GM18526 (cell line): Measurements from ENCODE around the gene ACACB.

Experiments used
- POLR2A ChIP-seq: IDR thresholded peaks from 3 replicates; pipeline ENCODE4 v1.6.1; 2011; ENCODE audit not compliant: insufficient read length; ENCODE audit errors: extremely low read depth

ACACB gene

DNA sequence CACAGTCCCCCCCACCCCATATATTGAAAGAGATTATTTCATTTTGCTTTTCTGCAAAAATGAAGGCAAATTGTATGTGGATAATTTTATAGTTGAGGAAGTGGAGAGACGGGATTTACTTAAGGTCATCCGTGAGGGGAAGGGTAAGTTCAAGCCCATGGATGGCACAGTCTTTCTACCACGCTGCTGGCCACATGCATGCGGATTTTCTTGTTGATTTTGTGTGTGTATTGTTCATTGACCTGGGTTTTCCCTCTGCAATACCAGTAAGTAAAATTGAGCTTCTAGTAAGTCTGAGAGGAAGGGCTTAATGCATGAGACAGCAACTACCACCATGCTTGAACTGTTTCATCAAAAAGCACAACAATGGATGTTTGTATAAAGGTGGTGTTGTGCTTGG lies 35.1 kb downstream of the ACACB start:
- TF ChIP-seq POLR2A = no peak

- TF ChIP-seq POLR2A = no peak
Measured at GRCh38 chr12:109153821-109154441, 37.5 kb downstream of the ACACB start.

DNA sequence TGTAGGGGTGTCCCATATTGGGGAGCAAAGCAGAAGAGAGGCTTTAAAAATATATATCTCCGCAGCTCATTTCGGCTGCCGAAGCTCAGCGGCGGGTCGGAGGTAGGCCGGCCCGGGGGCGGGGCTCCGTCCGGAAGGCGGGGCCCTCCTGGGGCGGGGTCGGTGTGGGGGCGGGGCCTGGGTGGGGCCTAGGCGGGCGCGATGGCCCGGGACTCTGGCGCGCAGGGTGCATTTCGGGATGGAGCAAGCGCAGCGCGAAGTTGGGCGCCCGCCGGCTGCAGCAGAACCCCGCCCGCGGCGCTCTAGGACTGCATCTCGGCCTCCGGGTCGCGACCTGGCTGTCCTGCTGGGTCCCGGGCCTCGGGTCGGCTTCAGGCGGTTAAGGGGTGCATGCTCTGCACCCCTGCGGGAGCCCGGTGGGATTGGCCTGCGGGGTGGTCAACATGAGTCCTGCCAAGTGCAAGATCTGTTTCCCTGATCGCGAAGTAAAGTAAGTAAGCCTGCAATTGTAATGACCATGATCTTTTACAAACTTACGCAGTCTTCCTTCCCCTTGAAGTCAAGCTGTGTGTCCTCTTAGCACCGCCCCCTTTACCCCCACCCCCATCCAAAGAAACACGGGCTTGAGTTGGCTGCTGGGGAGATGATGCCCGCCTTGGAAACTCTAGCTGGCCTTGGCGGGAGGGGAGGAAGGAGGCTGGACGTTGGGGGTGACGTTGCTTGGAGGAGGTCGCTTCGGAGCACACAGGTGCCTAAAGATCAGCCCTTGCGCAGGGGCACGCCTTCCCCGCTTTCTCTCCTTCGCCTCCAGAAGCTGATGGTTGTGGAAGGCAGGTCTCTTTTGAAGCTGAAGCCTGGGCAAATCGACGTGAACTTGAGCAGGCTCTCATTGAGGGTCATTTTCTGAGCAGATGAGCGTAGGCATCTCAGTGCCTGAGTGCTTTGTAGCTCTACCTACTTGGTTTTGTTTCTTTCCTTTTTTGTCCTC lies 38.4 kb downstream of the ACACB start:
- TF ChIP-seq POLR2A = no peak

DNA sequence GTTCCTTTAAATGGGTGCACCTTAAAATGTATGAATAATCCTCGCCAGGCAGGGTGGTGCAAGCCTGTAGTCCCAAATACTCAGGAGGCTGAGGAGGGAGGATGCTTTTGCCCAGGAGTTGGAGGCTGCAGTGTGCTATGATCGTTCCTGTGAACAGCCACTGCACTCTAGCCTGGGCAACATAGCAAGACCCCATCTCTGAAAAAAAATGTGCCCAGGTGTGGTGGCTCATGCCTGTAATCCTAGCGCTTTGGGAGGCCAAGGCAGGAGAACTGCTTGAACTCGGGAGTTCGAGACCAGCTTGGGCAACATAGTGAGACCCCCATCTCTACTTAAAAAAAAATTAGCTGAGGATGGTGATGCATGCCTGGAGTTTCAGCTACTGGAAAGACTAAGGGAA lies 39.6 kb downstream of the ACACB start:
- TF ChIP-seq POLR2A = no peak

DNA sequence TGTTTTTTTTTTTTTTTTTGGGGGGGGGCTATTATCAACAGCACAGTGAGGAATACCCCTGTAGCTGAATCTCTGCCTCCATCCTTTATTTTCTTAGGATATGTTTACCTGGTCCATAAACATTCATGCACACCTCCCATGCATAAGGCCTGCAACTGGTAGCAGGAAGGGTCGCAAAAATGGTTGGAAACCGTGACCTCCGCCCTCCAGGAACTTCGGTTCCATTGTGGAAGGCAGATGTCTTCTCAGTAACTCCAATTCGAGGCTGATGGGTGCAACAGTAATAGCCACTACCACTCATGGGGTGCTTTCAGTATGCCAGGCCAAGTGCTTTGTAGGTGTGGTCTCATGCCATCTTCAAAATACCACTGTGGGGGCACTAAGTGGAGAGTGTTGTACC lies 40.2 kb downstream of the ACACB start:
- no peak for TF ChIP-seq POLR2A

- TF ChIP-seq POLR2A = no peak
Measured at GRCh38 chr12:109157986-109158385, 41.6 kb downstream of the ACACB start.

GRCh38 chr12:109160433-109160832 lies 44.0 kb downstream of the ACACB start:
- no peak for TF ChIP-seq POLR2A

GRCh38 chr12:109160873-109161272 lies 44.5 kb downstream of the ACACB start:
- no peak for TF ChIP-seq POLR2A

- no peak for TF ChIP-seq POLR2A
Measured at GRCh38 chr12:109162551-109162950, 46.2 kb downstream of the ACACB start.

GRCh38 chr12:109163167-109163566 lies 46.8 kb downstream of the ACACB start:
- TF ChIP-seq POLR2A = no peak

GRCh38 chr12:109165599-109165998 lies 49.2 kb downstream of the ACACB start:
- no peak for TF ChIP-seq POLR2A

GRCh38 chr12:109166371-109166770 lies 50.0 kb downstream of the ACACB start:
- TF ChIP-seq POLR2A = no peak

DNA sequence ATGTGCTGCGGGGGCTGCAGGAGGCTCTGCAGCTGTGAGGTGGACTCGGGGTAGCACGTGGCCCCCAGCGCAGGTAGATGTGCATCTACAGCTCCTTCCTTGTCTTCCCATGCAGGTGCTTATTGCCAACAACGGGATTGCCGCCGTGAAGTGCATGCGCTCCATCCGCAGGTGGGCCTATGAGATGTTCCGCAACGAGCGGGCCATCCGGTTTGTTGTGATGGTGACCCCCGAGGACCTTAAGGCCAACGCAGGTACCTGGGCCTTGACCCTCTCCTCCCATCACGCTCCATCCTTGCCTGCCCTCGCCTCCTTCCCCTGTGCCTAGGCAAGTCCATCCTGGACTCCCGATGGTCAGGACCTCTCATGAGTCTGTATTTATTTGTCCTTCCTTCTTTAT lies 51.4 kb downstream of the ACACB start:
- TF ChIP-seq POLR2A = no peak

GRCh38 chr12:109169262-109169661 lies 52.9 kb downstream of the ACACB start:
- TF ChIP-seq POLR2A = no peak

DNA sequence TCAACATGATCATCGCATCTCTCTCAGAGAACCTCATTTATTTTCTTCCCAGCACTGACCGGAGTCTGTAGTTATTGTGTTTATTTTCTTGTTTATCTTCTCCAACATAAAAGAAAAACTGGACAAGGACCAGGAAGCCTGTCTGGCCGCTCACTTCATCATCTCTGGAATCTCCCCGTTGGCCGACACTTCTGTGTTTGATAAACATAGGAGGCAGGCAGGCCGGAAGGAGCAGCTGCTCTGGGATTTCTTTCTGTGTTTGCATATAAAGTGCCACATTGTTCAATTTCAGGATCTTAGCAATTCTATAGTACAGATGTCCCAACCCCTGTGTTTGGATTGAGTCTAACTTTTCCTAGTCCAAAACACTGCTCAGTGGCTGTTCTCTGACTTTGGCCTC lies 53.3 kb downstream of the ACACB start:
- TF ChIP-seq POLR2A = no peak

- no peak for TF ChIP-seq POLR2A
Measured at GRCh38 chr12:109170324-109170723, 53.9 kb downstream of the ACACB start.
